ENCODE results near the gene PEX5L. TPM values are rescaled to one million over a fixed set of nuclear protein-coding genes. Genes with fewer than 3 reads are reported as not detected.

Gene PEX5L
- total RNA-seq, 2 experiments from 2014 or later: not detected

DNA sequence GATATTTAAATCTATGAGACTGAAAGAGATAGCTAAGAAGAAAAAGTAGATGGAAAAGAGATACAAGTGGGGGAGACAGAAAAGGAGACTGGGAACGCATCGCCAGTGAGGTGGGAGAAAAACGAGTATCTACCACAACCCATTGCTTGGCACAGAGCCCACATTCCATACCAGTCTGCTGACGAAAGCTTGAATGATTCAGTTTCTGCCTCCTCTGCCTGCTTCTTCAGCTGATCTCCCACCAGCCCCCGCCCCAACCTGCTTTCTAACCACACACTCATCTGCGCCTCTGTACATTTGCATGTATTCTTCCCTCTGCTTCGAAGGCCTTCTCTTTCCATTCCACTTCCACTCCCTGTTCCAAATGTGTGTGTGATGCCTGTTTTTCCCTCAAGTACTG, 195.8 kb downstream of the PEX5L start:
- H3K36me3 Mint-ChIP-seq (ENCODE audit: low read depth): no peaks in the 10 kb centered on the region
- Histone ChIP-seq H3K4me1 (ENCODE audit: insufficient read depth, low read length) (no peaks in the 10 kb centered on the region), H3K9me3 (ENCODE audit: control insufficient read depth in 1 of 2, insufficient read depth in 1 of 2, low read length in 2 of 2) (no peaks in the 10 kb centered on the region), H3K27me3 (ENCODE audit: control insufficient read depth in 1 of 2, insufficient read depth in 2 of 2, low read length in 2 of 2) (no peaks in the 10 kb centered on the region), H3K4me3 (ENCODE audit: low read length) (no peak overlapping the region), H3K27ac (ENCODE audit: low read depth in 1 of 2, low read length in 2 of 2) (no peak overlapping the region), H3K36me3 (ENCODE audit: insufficient read depth, low read length) (no peaks in the 10 kb centered on the region)
- ChIA-PET POLR2A (no interaction called here), CTCF (no interaction called here)
- TF ChIP-seq, protein P1, sequence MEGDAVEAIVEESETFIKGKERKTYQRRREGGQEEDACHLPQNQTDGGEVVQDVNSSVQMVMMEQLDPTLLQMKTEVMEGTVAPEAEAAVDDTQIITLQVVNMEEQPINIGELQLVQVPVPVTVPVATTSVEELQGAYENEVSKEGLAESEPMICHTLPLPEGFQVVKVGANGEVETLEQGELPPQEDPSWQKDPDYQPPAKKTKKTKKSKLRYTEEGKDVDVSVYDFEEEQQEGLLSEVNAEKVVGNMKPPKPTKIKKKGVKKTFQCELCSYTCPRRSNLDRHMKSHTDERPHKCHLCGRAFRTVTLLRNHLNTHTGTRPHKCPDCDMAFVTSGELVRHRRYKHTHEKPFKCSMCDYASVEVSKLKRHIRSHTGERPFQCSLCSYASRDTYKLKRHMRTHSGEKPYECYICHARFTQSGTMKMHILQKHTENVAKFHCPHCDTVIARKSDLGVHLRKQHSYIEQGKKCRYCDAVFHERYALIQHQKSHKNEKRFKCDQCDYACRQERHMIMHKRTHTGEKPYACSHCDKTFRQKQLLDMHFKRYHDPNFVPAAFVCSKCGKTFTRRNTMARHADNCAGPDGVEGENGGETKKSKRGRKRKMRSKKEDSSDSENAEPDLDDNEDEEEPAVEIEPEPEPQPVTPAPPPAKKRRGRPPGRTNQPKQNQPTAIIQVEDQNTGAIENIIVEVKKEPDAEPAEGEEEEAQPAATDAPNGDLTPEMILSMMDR (IDR thresholded peaks at IDR 0.05): no peak
- H3K27ac Mint-ChIP-seq: no peak overlapping the region
- DNase-seq (no peak), ATAC-seq (ENCODE audit: poor library complexity) (no peak)
- no peaks in the 10 kb centered on the region for H3K9me3 Mint-ChIP-seq
- no peaks in the 10 kb centered on the region for H3K4me1 Mint-ChIP-seq (ENCODE audit: low read depth)
- intact Hi-C loops (cut with DNase I, micrococcal nuclease): no loop called here
- H3K4me3 Mint-ChIP-seq: no peak overlapping the region
- H3K27me3 Mint-ChIP-seq: peaks cover 5% of the 10 kb centered on the region

DNA sequence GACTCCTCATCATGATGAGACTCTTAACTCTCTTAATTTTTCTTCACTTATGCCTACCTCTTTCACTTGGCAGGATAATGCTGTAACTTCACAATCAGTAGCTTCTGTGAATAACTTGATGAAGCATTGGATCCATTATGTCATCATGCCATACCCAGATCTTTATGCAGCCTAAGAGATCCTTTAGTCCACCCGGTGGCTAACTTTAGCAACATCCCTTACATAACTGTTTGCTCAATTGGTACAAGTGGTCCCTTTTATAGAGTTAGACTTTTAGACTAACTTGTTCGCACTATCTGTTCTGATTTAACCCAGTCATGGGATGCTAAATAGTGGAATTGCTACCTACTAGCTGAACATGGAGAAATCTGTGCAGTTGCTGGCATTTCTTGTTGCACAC, 199.4 kb downstream of the PEX5L start:
- H3K4me1 ChIP-seq (ENCODE audit: insufficient read depth, low read length): no peaks in the 10 kb centered on the region
- CTCF ChIA-PET: no interaction called here
- no peaks in the 10 kb centered on the region for H3K36me3 ChIP-seq (ENCODE audit: insufficient read depth, low read length)
- POLR2A ChIA-PET: no interaction called here
- ATAC-seq (ENCODE audit: poor library complexity): no peak
- H3K9me3 ChIP-seq (ENCODE audit: control insufficient read depth in 1 of 2, insufficient read depth in 1 of 2, low read length in 2 of 2): no peaks in the 10 kb centered on the region
- intact Hi-C loops (cut with DNase I, micrococcal nuclease): no loop called here
- H3K4me3 Mint-ChIP-seq: no peak overlapping the region
- H3K9me3 Mint-ChIP-seq: no peaks in the 10 kb centered on the region
- H3K27ac Mint-ChIP-seq: no peak overlapping the region
- H3K4me3 ChIP-seq (ENCODE audit: low read length): no peak overlapping the region
- H3K4me1 Mint-ChIP-seq (ENCODE audit: low read depth): no peaks in the 10 kb centered on the region
- peaks cover 5% of the 10 kb centered on the region for H3K27me3 Mint-ChIP-seq
- no peaks in the 10 kb centered on the region for H3K36me3 Mint-ChIP-seq (ENCODE audit: low read depth)
- TF ChIP-seq, protein P1 (IDR thresholded peaks at IDR 0.05): no peak
- H3K27ac ChIP-seq (ENCODE audit: low read depth in 1 of 2, low read length in 2 of 2): no peak overlapping the region
- H3K27me3 ChIP-seq (ENCODE audit: control insufficient read depth in 1 of 2, insufficient read depth in 2 of 2, low read length in 2 of 2): no peaks in the 10 kb centered on the region
- DNase-seq: no peak

DNA sequence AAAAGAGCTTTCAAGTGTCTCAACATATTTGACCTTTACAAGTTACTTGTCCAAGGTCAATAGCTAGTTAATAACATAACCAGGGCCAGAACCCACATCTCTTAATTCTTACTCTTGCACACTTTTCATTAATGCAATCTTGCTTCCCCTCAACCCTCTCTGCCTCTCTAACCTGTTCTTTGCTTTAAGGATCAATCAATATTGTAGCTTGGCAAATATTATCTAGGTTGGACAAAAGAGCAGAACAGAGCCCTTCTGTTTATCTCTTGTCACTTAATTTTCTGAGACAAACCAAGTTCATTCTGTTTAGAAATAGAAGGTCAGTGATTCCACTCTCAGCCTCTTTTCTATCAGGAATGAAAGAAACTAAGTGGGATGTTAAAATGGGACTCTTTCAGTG, 203.4 kb downstream of the PEX5L start:
- H3K4me3 ChIP-seq (ENCODE audit: low read length): no peak overlapping the region
- H3K36me3 ChIP-seq (ENCODE audit: insufficient read depth, low read length): no peaks in the 10 kb centered on the region
- H3K4me3 Mint-ChIP-seq: no peak overlapping the region
- peaks cover 8% of the 10 kb centered on the region for H3K27me3 Mint-ChIP-seq
- TF ChIP-seq, protein P1 (IDR thresholded peaks at IDR 0.05): no peak
- no peaks in the 10 kb centered on the region for H3K9me3 Mint-ChIP-seq
- no peaks in the 10 kb centered on the region for H3K27me3 ChIP-seq (ENCODE audit: control insufficient read depth in 1 of 2, insufficient read depth in 2 of 2, low read length in 2 of 2)
- H3K36me3 Mint-ChIP-seq (ENCODE audit: low read depth): no peaks in the 10 kb centered on the region
- H3K4me1 Mint-ChIP-seq (ENCODE audit: low read depth): no peaks in the 10 kb centered on the region
- H3K27ac Mint-ChIP-seq: no peak overlapping the region
- no peaks in the 10 kb centered on the region for H3K4me1 ChIP-seq (ENCODE audit: insufficient read depth, low read length)
- CTCF ChIA-PET: no interaction called here
- DNase-seq (no peak), ATAC-seq (ENCODE audit: poor library complexity) (no peak)
- POLR2A ChIA-PET: no interaction called here
- no peaks in the 10 kb centered on the region for H3K9me3 ChIP-seq (ENCODE audit: control insufficient read depth in 1 of 2, insufficient read depth in 1 of 2, low read length in 2 of 2)
- H3K27ac ChIP-seq (ENCODE audit: low read depth in 1 of 2, low read length in 2 of 2): no peak overlapping the region
- intact Hi-C loops (cut with DNase I, micrococcal nuclease): no loop called here

Measured in CD4-positive, alpha-beta T cell (primary cell).